ENCODE results near the gene RHEX. TPM values are rescaled to one million over a fixed set of nuclear protein-coding genes. Genes with fewer than 3 reads are reported as not detected.

The RHEX gene
- total and polyA plus RNA-seq, 2 of the 13 experiments (the other 11 are each of a cell fraction or from before 2014, with no cell fraction given) = 1.4 to 2.7 TPM

GRCh38 chr1:206059355-206059915, 6.5 kb downstream of the RHEX start:
- TF ChIP-seq, protein P1, sequence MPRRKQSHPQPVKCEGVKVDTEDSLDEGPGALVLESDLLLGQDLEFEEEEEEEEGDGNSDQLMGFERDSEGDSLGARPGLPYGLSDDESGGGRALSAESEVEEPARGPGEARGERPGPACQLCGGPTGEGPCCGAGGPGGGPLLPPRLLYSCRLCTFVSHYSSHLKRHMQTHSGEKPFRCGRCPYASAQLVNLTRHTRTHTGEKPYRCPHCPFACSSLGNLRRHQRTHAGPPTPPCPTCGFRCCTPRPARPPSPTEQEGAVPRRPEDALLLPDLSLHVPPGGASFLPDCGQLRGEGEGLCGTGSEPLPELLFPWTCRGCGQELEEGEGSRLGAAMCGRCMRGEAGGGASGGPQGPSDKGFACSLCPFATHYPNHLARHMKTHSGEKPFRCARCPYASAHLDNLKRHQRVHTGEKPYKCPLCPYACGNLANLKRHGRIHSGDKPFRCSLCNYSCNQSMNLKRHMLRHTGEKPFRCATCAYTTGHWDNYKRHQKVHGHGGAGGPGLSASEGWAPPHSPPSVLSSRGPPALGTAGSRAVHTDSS (CRISPR knock-in tag; conservative IDR thresholded peaks at IDR 0.05) = no peak
- ChIA-PET POLR2A (interaction anchor here (1.5 kb wide), 1 partner anchor 11 kb away, joined by 3 read pairs; no protein-coding TSS in a partner anchor), CTCF (ENCODE audit: low intra/inter-chr PET ratio, low total read pairs) (no interaction called here)
- ATAC-seq (no peak), FAIRE-seq (no peak), DNase-seq (ENCODE audit: low spot score) (no peak)
- intact Hi-C loops (cut with micrococcal nuclease; ENCODE audit: unreplicated experiment) (no loop called here), in situ Hi-C loops (cut with HindIII; ENCODE audit: extremely low pct_ligation_motif_present, low pct_unique_long_range_greater_than_20kb) (no loop called here)
- H2AFZ ChIP-seq (ENCODE audit: low read length) = no peak overlapping the region
- WGBS (ENCODE audit: low lambda C conversion rate) = 84% methylated on average over 3 of the region's 3 CpGs
- no peak overlapping the region for H3K4me3 ChIP-seq (replicated peaks in 1 of 3; ENCODE audit: insufficient read depth in 1 of 3, low read depth in 2 of 3, low read length in 3 of 3)
- peaks cover 38% of the 10 kb centered on the region for H3K4me1 ChIP-seq (ENCODE audit: insufficient read depth, low read length)
- no TSS peak for BruUV-seq (replicated peaks)
- no peaks in the 10 kb centered on the region for H3K9me3 ChIP-seq (ENCODE audit: low read length)
- no peak overlapping the region for H3K27ac ChIP-seq (ENCODE audit: extremely low read length, insufficient read depth, low read length)
- peaks cover 6 to 31% of the 10 kb centered on the region in 2 experiments for H3K36me3 ChIP-seq (replicated peaks in 1 of 2; ENCODE audit: control insufficient read depth in 1 of 2, insufficient read depth in 2 of 2, low read length in 2 of 2)
- peaks cover 33% of the 10 kb centered on the region for H3K79me2 ChIP-seq (ENCODE audit: insufficient read depth, low read length)
- H3K9ac ChIP-seq (ENCODE audit: insufficient read depth, low read depth, low read length) = no peak overlapping the region
- no peaks in the 10 kb centered on the region for H3K27me3 ChIP-seq (ENCODE audit: control insufficient read depth in 1 of 2, insufficient read depth in 2 of 2, low read length in 2 of 2)
- no peaks in the 10 kb centered on the region for H4K20me1 ChIP-seq (ENCODE audit: insufficient read depth, low read length)
- H3K4me2 ChIP-seq (ENCODE audit: low read depth, low read length) = no peak overlapping the region

DNA sequence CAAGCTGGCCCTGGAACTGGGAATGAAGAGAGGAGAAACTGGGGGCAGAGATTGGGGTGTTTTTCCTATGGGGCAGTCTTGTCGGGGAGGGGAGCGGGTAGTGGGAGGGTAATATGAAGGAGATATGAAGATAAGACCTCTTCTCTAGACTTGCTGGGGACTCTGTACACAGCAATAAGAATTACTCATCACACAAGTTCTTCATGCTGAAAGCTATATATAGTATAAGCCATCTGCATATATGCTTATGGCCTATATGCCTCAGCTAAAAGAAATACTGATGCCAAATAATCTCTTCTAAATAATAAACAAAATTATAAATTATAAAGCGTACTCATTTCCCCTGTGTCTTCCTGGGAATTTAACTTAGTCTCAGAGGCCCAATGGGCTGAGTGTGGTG, 7.9 kb downstream of the RHEX start:
- no peaks in the 10 kb centered on the region for H3K9me3 ChIP-seq (ENCODE audit: low read length)
- WGBS (ENCODE audit: low lambda C conversion rate) = 97% methylated on average over 3 of the region's 3 CpGs
- in situ Hi-C loops (cut with HindIII; ENCODE audit: extremely low pct_ligation_motif_present, low pct_unique_long_range_greater_than_20kb) = no loop called here
- H3K27ac ChIP-seq (ENCODE audit: extremely low read length, insufficient read depth, low read length) = no peak overlapping the region
- POLR2A ChIA-PET = no interaction called here
- ATAC-seq (no peak), FAIRE-seq (no peak), DNase-seq (ENCODE audit: low spot score) (no peak)
- BruUV-seq (replicated peaks) = no TSS peak
- CTCF ChIA-PET (ENCODE audit: low intra/inter-chr PET ratio, low total read pairs) = no interaction called here
- no peak overlapping the region for H3K9ac ChIP-seq (ENCODE audit: insufficient read depth, low read depth, low read length)
- peaks cover 24% of the 10 kb centered on the region for H3K79me2 ChIP-seq (ENCODE audit: insufficient read depth, low read length)
- intact Hi-C loops (cut with micrococcal nuclease; ENCODE audit: unreplicated experiment) = loop anchor here (2.0 kb wide), 1 partner anchor 384 kb away; no protein-coding TSS in a partner anchor
- no peak for TF ChIP-seq KLF15 (CRISPR knock-in tag; IDR thresholded peaks at IDR 0.05; ENCODE audit: borderline replicate concordance)
- TF ChIP-seq IRF2 (CRISPR knock-in tag; IDR thresholded peaks at IDR 0.05) = no peak
- no peak for TF ChIP-seq ZNF367 (CRISPR knock-in tag; IDR thresholded peaks at IDR 0.05; ENCODE audit: borderline replicate concordance)
- no peak for TF ChIP-seq SP2 (CRISPR knock-in tag; IDR thresholded peaks at IDR 0.05)
- no peak for TF ChIP-seq LBX2 (CRISPR knock-in tag; IDR thresholded peaks at IDR 0.05; ENCODE audit: borderline replicate concordance)
- TF ChIP-seq ZNF543 (CRISPR knock-in tag; IDR thresholded peaks at IDR 0.05) = no peak
- TF ChIP-seq SMARCC2 (IDR thresholded peaks at IDR 0.05) = no peak
- no peak for TF ChIP-seq FOXJ3 (CRISPR knock-in tag; IDR thresholded peaks at IDR 0.05; ENCODE audit: borderline replicate concordance)
- TF ChIP-seq ZNF431 (CRISPR knock-in tag; IDR thresholded peaks at IDR 0.05; ENCODE audit: borderline replicate concordance, low read depth) = no peak
- no peak overlapping the region for H3K4me2 ChIP-seq (ENCODE audit: low read depth, low read length)
- H3K4me3 ChIP-seq (replicated peaks in 1 of 3; ENCODE audit: insufficient read depth in 1 of 3, low read depth in 2 of 3, low read length in 3 of 3) = no peak overlapping the region
- no peak overlapping the region for H2AFZ ChIP-seq (ENCODE audit: low read length)
- H3K4me1 ChIP-seq (ENCODE audit: insufficient read depth, low read length) = peaks cover 26% of the 10 kb centered on the region
- H3K36me3 ChIP-seq (replicated peaks in 1 of 2; ENCODE audit: control insufficient read depth in 1 of 2, insufficient read depth in 2 of 2, low read length in 2 of 2) = peaks cover 6 to 31% of the 10 kb centered on the region in 2 experiments
- H4K20me1 ChIP-seq (ENCODE audit: insufficient read depth, low read length) = no peaks in the 10 kb centered on the region
- no peaks in the 10 kb centered on the region for H3K27me3 ChIP-seq (ENCODE audit: control insufficient read depth in 1 of 2, insufficient read depth in 2 of 2, low read length in 2 of 2)

All from HepG2 (cell line).